K562 (cell line): ENCODE data around the gene NENF. TPM values are rescaled to one million over a fixed set of nuclear protein-coding genes. Genes with fewer than 3 reads are reported as not detected.

Source experiments
- CEBPB ChIP-seq: fragments of 450-650 bp; IDR thresholded peaks from 2 replicates; pipeline ENCODE4 v1.6.1; 2016; ENCODE audit warnings: missing genetic modification characterization, missing compliant biosample characterization
- CHD2 ChIP-seq: IDR thresholded peaks from 2 replicates; pipeline ENCODE4 v1.6.1; 2011; ENCODE audit warnings: low read depth, low read length
- DIDO1 ChIP-seq: fragments of 450-650 bp; IDR thresholded peaks from 2 replicates; pipeline ENCODE4 v1.6.1; 2016; ENCODE audit warnings: low read depth, missing biosample characterization, missing genetic modification characterization
- ETV1 ChIP-seq: fragments of 450-650 bp; conservative IDR thresholded peaks from 2 replicates; pipeline ENCODE4 v1.6.1; 2016; ENCODE audit warnings: missing genetic modification characterization, control low read depth, low read depth, missing compliant biosample characterization
- HMGN3 ChIP-seq: IDR thresholded peaks from 2 replicates; pipeline ENCODE4 v1.6.1; 2011; ENCODE audit warnings: borderline replicate concordance, low read depth, mild to moderate bottlenecking, mixed read lengths, low read length; ENCODE audit not compliant: insufficient read length; ENCODE audit errors: extremely low read depth
- KDM1A ChIP-seq, 2 experiments: fragments of 450-650 bp; IDR thresholded peaks; 2 replicates each; pipeline ENCODE4 v1.6.1; 2016; ENCODE audit warnings: mild to moderate bottlenecking in 2 of 2
- MAZ ChIP-seq, 2 experiments: fragments of 450-650 bp in 1 of 2; sonication (generic) in 1 of 2; formaldehyde crosslinking; IDR thresholded peaks in 1 of 2; conservative IDR thresholded peaks in 1 of 2; 2 replicates each; pipeline versions ENCODE4 v1.4.0 to v1.5.0; 2020; ENCODE audit warnings: mild to moderate bottlenecking in 1 of 2, missing genetic modification reagents in 1 of 2
- MTA2 ChIP-seq: fragments of 450-650 bp; IDR thresholded peaks from 2 replicates; pipeline ENCODE4 v1.6.1; 2016; ENCODE audit warnings: low read depth
- NR4A1 ChIP-seq, 2 experiments: fragments of 250-450 bp in 1 of 2; fragments of 450-650 bp in 1 of 2; sonication (Bioruptor Pico) in 1 of 2; IDR thresholded peaks; 2 replicates each; pipeline versions ENCODE4 v1.4.0 to v1.6.1; 2016 to 2020; ENCODE audit warnings: mild to moderate bottlenecking in 2 of 2, missing compliant biosample characterization in 1 of 2, missing genetic modification characterization in 1 of 2, moderate library complexity in 1 of 2
- SAP30 ChIP-seq: fragments of 200-600 bp; sonication (generic); IDR thresholded peaks from 2 replicates; pipeline ENCODE4 v1.6.1; 2012; ENCODE audit warnings: borderline replicate concordance, low read depth, mild to moderate bottlenecking, moderate library complexity, low read length, control low read depth, inconsistent platforms; ENCODE audit not compliant: insufficient read depth, poor library complexity, severe bottlenecking
- SRF ChIP-seq, 2 experiments: fragments of 250-450, 450-650 bp in 1 of 2; sonication (Bioruptor Pico) in 1 of 2; sonication (generic) in 1 of 2; formaldehyde crosslinking; IDR thresholded peaks; 2 replicates each; pipeline versions ENCODE4 v1.5.0 to v1.5.1; 2020 to 2022; ENCODE audit warnings: mild to moderate bottlenecking in 1 of 2, missing genetic modification reagents in 1 of 2
- TCF3 ChIP-seq: sonication (generic); formaldehyde crosslinking; IDR thresholded peaks from 2 replicates; pipeline ENCODE4 v1.4.0; 2020; ENCODE audit warnings: mild to moderate bottlenecking, missing genetic modification reagents
- ZBTB1 ChIP-seq: sonication (generic); formaldehyde crosslinking; IDR thresholded peaks from 2 replicates; pipeline ENCODE4 v1.8.1; 2023; ENCODE audit warnings: missing genetic modification reagents, low read depth, mild to moderate bottlenecking, borderline replicate concordance
- ZNF174 ChIP-seq: fragments of 250-450 bp; sonication (Bioruptor Pico); IDR thresholded peaks from 2 replicates; pipeline ENCODE4 v1.4.0; 2020; ENCODE audit warnings: mild to moderate bottlenecking
- ZNF253 ChIP-seq: fragments of 250-450 bp; sonication (Bioruptor Pico); conservative IDR thresholded peaks from 2 replicates; pipeline ENCODE4 v1.6.1; 2021; ENCODE audit warnings: mild to moderate bottlenecking
- ZNF384 ChIP-seq: IDR thresholded peaks from 2 replicates; pipeline ENCODE4 v1.6.1; 2012; ENCODE audit warnings: low read depth, low read length, improper control_type of control experiment
- polyA plus RNA-seq, 8 experiments: library from polyadenylated mRNA; depleted of rRNA in 4 of 8; stranded (reverse) in 5 of 8; unstranded in 3 of 8; fragments of >200 nt; fragmentation: Nextera tagmentation in 2 of 8; fragmentation: Illumina TruSeq in 1 of 8; extraction: Ambion mirVana in 2 of 8; extraction: Trizol in 1 of 8; gene quantifications; 2 replicates each; pipeline versions ENCODE4 v1.2.1 to v1.2.3, GENCODE V29; 2011 to 2014; ENCODE audit warnings: inconsistent platforms in 1 of 8, missing spikeins in 1 of 8
- total RNA-seq, 7 experiments: library from RNA; depleted of rRNA in 6 of 7; stranded (reverse); fragments of >200 nt in 6 of 7; fragmentation: Illumina TruSeq in 2 of 7; extraction: Trizol in 2 of 7; gene quantifications; 2 replicates each; pipeline versions ENCODE4 v1.2.1 to v1.2.3, GENCODE V29; 2011 to 2021; ENCODE audit warnings: low replicate concordance in 1 of 7
- TF ChIP-seq, protein P1 (sequence below): sonication (generic); formaldehyde crosslinking; IDR thresholded peaks from 2 replicates; pipeline ENCODE4 v1.4.0; 2020; ENCODE audit warnings: mild to moderate bottlenecking, missing genetic modification reagents
- TF ChIP-seq, protein P2 (sequence below): fragments of 450-650 bp; formaldehyde crosslinking; IDR thresholded peaks from 2 replicates; pipeline ENCODE4 v1.4.0; 2020; ENCODE audit warnings: mild to moderate bottlenecking
- TF ChIP-seq, protein P3 (sequence below): fragments of 250-450 bp; sonication (Bioruptor Pico); IDR thresholded peaks from 2 replicates; pipeline ENCODE4 v1.5.0; 2020; ENCODE audit warnings: mild to moderate bottlenecking
- TF ChIP-seq, protein P4 (sequence below), 2 experiments: fragments of 250-450 bp in 1 of 2; fragments of 450-650 bp in 1 of 2; sonication (Bioruptor Pico) in 1 of 2; IDR thresholded peaks; 2 replicates each; pipeline versions ENCODE4 v1.6.1 to v1.8.0; 2016 to 2021; ENCODE audit warnings: mild to moderate bottlenecking in 2 of 2, moderate library complexity in 2 of 2, missing compliant biosample characterization in 1 of 2, missing genetic modification characterization in 1 of 2

The NENF gene
- total and polyA plus RNA-seq, 9 of the 15 experiments (the other 6 are each of a cell fraction or from before 2014, with no cell fraction given), result 6.1 to 100 (median 72.8) TPM

GRCh38 chr1:212414328-212415106, 18.2 kb upstream of the NENF start, which contains the start of gene PACC1 (continued):
- TF ChIP-seq, protein P1, sequence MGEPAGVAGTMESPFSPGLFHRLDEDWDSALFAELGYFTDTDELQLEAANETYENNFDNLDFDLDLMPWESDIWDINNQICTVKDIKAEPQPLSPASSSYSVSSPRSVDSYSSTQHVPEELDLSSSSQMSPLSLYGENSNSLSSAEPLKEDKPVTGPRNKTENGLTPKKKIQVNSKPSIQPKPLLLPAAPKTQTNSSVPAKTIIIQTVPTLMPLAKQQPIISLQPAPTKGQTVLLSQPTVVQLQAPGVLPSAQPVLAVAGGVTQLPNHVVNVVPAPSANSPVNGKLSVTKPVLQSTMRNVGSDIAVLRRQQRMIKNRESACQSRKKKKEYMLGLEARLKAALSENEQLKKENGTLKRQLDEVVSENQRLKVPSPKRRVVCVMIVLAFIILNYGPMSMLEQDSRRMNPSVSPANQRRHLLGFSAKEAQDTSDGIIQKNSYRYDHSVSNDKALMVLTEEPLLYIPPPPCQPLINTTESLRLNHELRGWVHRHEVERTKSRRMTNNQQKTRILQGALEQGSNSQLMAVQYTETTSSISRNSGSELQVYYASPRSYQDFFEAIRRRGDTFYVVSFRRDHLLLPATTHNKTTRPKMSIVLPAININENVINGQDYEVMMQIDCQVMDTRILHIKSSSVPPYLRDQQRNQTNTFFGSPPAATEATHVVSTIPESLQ (CRISPR knock-in tag), result no peak; the same call in 1 of the 2 replicates
- TF ChIP-seq ZNF174 (CRISPR knock-in tag) (no peak), HMGN3 (peak; percentile 75), CHD2 (no peak), DIDO1 (tag) (peak; percentile 58; the same call in 1 of the 2 replicates), ETV1 (tag) (peak; percentile 68), CEBPB (no peak), ZNF384 (no peak), ZNF253 (no peak), TCF3 (CRISPR knock-in tag) (peak; percentile 59; the same call in 1 of the 2 replicates), MAZ (CRISPR knock-in tag; conservative IDR thresholded peaks at IDR 0.05 in 1 of 2, IDR thresholded peaks at IDR 0.05 in 1 of 2) (peak; percentile 35 to 81), NR4A1 (CRISPR knock-in tag; IDR thresholded peaks at IDR 0.05) (no peak), NR4A1 (tag; IDR thresholded peaks at IDR 0.05) (no peak), ZBTB1 (no peak; the same call in 1 of the 2 replicates), SAP30 (peak; percentile 77), KDM1A (IDR thresholded peaks at IDR 0.05) (no peak), SRF (CRISPR knock-in tag; IDR thresholded peaks at IDR 0.05) (no peak; a peak in 1 of 4 replicates), MTA2 (no peak)
- TF ChIP-seq, protein P2, sequence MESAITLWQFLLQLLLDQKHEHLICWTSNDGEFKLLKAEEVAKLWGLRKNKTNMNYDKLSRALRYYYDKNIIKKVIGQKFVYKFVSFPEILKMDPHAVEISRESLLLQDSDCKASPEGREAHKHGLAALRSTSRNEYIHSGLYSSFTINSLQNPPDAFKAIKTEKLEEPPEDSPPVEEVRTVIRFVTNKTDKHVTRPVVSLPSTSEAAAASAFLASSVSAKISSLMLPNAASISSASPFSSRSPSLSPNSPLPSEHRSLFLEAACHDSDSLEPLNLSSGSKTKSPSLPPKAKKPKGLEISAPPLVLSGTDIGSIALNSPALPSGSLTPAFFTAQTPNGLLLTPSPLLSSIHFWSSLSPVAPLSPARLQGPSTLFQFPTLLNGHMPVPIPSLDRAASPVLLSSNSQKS, result no peak
- TF ChIP-seq, protein P3, sequence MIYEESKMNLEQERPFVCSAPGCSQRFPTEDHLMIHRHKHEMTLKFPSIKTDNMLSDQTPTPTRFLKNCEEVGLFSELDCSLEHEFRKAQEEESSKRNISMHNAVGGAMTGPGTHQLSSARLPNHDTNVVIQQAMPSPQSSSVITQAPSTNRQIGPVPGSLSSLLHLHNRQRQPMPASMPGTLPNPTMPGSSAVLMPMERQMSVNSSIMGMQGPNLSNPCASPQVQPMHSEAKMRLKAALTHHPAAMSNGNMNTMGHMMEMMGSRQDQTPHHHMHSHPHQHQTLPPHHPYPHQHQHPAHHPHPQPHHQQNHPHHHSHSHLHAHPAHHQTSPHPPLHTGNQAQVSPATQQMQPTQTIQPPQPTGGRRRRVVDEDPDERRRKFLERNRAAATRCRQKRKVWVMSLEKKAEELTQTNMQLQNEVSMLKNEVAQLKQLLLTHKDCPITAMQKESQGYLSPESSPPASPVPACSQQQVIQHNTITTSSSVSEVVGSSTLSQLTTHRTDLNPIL (CRISPR knock-in tag), result no peak
- TF ChIP-seq, protein P4, sequence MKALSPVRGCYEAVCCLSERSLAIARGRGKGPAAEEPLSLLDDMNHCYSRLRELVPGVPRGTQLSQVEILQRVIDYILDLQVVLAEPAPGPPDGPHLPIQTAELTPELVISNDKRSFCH (CRISPR knock-in tag; IDR thresholded peaks at IDR 0.05), result no peak
- TF ChIP-seq, protein P4 (tag; IDR thresholded peaks at IDR 0.05), result no peak
